ENCODE measurements around the gene NLK. TPM values are rescaled to one million over a fixed set of nuclear protein-coding genes. Genes with fewer than 3 reads are reported as not detected.

NLK gene
- total RNA-seq, 1 experiment from 2014 or later, result 28.0 TPM

DNA sequence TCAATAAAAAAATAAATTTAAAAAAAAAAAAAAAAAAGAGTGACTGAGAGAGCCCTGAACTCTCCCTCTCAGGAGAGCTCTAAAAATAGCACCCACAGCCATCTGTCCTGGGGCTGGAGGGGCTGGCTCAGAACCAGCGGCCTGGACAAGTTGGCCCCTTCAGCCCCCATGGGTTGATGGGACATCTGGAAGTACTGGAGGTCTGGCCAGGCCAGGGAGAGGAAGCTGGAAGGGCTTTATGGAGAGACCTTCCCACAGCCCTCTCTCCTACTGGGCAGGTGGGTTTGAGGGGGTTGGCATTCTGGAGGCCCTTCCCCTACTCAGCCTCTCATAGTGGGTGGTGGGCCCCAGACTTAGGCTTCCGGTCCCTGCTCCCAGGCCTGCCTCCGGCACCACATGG is 182.8 kb downstream of the NLK start:
- Histone ChIP-seq H3K27me3 (ENCODE audit: control insufficient read depth, insufficient read depth, low read length) (peaks cover 3% of the 10 kb centered on the region; the same call in 1 of the 2 replicates), H3K9me3 (ENCODE audit: control insufficient read depth, insufficient read depth, low read depth, low read length) (no peaks in the 10 kb centered on the region), H3K4me1 (ENCODE audit: control insufficient read depth, insufficient read depth, low read length) (no peaks in the 10 kb centered on the region), H3K27ac (ENCODE audit: low read length) (no peak overlapping the region), H3K4me3 (ENCODE audit: low read depth in 2 of 2, low read length in 2 of 2) (no peak overlapping the region), H3K36me3 (ENCODE audit: control insufficient read depth, insufficient read depth, low read length) (no peaks in the 10 kb centered on the region)
- ChIA-PET POLR2A (no interaction called here), CTCF (interaction anchor here (0.6 kb wide), 1 partner anchor 845 kb away, joined by 8 read pairs; no protein-coding TSS in a partner anchor)
- ATAC-seq (no peak), DNase-seq (ENCODE audit: low read depth, low spot score) (no peak)
- TF ChIP-seq, protein P1, sequence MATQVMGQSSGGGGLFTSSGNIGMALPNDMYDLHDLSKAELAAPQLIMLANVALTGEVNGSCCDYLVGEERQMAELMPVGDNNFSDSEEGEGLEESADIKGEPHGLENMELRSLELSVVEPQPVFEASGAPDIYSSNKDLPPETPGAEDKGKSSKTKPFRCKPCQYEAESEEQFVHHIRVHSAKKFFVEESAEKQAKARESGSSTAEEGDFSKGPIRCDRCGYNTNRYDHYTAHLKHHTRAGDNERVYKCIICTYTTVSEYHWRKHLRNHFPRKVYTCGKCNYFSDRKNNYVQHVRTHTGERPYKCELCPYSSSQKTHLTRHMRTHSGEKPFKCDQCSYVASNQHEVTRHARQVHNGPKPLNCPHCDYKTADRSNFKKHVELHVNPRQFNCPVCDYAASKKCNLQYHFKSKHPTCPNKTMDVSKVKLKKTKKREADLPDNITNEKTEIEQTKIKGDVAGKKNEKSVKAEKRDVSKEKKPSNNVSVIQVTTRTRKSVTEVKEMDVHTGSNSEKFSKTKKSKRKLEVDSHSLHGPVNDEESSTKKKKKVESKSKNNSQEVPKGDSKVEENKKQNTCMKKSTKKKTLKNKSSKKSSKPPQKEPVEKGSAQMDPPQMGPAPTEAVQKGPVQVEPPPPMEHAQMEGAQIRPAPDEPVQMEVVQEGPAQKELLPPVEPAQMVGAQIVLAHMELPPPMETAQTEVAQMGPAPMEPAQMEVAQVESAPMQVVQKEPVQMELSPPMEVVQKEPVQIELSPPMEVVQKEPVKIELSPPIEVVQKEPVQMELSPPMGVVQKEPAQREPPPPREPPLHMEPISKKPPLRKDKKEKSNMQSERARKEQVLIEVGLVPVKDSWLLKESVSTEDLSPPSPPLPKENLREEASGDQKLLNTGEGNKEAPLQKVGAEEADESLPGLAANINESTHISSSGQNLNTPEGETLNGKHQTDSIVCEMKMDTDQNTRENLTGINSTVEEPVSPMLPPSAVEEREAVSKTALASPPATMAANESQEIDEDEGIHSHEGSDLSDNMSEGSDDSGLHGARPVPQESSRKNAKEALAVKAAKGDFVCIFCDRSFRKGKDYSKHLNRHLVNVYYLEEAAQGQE (IDR thresholded peaks at IDR 0.05; ENCODE audit: insufficient read depth in 1 of 2, low read depth in 2 of 2, low read length in 1 of 2), result no peak
- no peak for TF ChIP-seq TCF7L2 (IDR thresholded peaks at IDR 0.05; ENCODE audit: low read depth, low read length)
- TF ChIP-seq SIN3A (IDR thresholded peaks at IDR 0.05; ENCODE audit: borderline replicate concordance, insufficient read depth, low read depth, low read length), result no peak
- no peak for TF ChIP-seq POLR2AphosphoS5 (IDR thresholded peaks at IDR 0.05; ENCODE audit: low read depth, low read length)
- no peak for TF ChIP-seq CTCF (IDR thresholded peaks at IDR 0.05)
- in situ Hi-C loops (cut with HindIII; ENCODE audit: low pct_unique_long_range_greater_than_20kb, low sequenced_read_pairs), result no loop called here
- BruUV-seq (replicated peaks), result no TSS peak
- intact Hi-C loops (cut with micrococcal nuclease; ENCODE audit: unreplicated experiment), result no loop called here

DNA sequence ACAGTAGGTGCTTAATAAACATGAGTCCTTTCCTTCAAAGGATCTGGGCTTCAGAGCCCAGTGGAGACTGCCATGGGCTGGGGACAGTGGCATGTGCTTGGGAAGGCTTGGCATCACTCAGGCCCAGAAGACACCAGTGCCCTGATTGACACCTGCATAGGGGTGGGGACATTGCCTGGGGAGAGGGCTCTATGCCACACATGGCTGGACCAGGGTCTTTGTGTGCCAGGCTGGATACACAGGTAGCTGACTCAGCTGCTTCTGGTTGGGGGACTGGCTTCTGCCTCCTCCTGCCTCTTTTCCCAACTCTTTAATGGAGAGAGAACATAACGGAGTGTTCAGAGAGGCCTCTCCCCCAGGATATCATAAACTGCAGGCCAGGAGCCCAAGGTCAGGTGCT is 183.4 kb downstream of the NLK start:
- DNase-seq (ENCODE audit: low read depth, low spot score), result no peak
- H3K9me3 ChIP-seq (ENCODE audit: control insufficient read depth, insufficient read depth, low read depth, low read length), result no peaks in the 10 kb centered on the region
- ChIA-PET POLR2A (no interaction called here), CTCF (no interaction called here)
- intact Hi-C loops (cut with micrococcal nuclease; ENCODE audit: unreplicated experiment) (no loop called here), in situ Hi-C loops (cut with HindIII; ENCODE audit: low pct_unique_long_range_greater_than_20kb, low sequenced_read_pairs) (no loop called here)
- no peak for ATAC-seq
- TF ChIP-seq, protein P1 (IDR thresholded peaks at IDR 0.05; ENCODE audit: insufficient read depth in 1 of 2, low read depth in 2 of 2, low read length in 1 of 2), result no peak
- TF ChIP-seq CTCF (IDR thresholded peaks at IDR 0.05), result no peak
- no peak for TF ChIP-seq TCF7L2 (IDR thresholded peaks at IDR 0.05; ENCODE audit: low read depth, low read length)
- TF ChIP-seq SIN3A (IDR thresholded peaks at IDR 0.05; ENCODE audit: borderline replicate concordance, insufficient read depth, low read depth, low read length), result no peak
- TF ChIP-seq POLR2AphosphoS5 (IDR thresholded peaks at IDR 0.05; ENCODE audit: low read depth, low read length), result no peak
- no peaks in the 10 kb centered on the region for H3K36me3 ChIP-seq (ENCODE audit: control insufficient read depth, insufficient read depth, low read length)
- BruUV-seq (replicated peaks), result no TSS peak
- no peak overlapping the region for H3K27ac ChIP-seq (ENCODE audit: low read length)
- no peak overlapping the region for H3K4me3 ChIP-seq (ENCODE audit: low read depth in 2 of 2, low read length in 2 of 2)
- H3K27me3 ChIP-seq (ENCODE audit: control insufficient read depth, insufficient read depth, low read length), result peaks cover 3% of the 10 kb centered on the region; the same call in 1 of the 2 replicates
- H3K4me1 ChIP-seq (ENCODE audit: control insufficient read depth, insufficient read depth, low read length), result no peaks in the 10 kb centered on the region
